ENCODE measurements around the gene VIPAS39.
A peak's percentile ranks its signal among the peaks of the same experiment; 100 is the strongest.
"Not testable (repeated sequence)": the region's sequence is repeated elsewhere in the genome, so short reads cannot be mapped to it uniquely, and the experiment has no call there.

Gene VIPAS39

DNA sequence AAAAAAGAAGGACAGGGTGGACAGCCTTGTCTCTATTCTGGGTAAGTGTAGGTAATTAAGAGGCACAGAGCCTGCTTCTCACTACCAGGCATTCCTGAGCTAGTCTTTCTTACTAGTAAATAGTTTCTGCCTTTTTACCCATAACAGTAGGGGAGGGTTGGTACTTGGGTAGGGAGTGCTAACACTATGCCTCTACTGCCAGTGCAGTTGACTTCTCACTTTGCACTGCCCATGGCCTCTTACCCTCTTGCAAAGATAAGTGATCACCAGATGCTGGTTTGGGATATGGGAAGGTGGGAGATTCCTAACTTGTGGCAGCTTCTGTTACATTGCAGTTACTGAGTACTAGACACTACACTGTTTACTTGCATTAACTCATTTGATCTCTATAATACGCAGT is 12.1 kb upstream of the VIPAS39 start:
- DNase-seq, result no peak

DNA sequence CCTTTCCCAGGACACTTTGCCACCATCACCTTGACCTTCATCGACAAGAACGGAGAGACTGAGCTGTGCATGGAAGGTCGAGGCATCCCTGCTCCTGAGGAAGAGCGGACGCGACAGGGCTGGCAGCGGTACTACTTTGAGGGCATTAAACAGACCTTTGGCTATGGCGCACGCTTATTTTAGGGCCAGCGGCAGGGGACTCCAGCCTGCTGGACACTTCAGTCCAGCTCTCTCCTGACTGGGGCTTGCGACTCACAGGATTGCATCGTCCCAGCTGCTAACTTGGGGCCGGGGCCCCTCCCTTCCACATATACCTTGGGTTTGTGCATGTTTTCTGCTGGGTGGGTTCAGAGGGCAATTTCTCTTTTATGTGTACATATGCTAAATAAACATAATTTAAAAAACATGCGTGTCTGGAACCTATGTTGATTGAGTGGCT is 11.7 kb upstream of the VIPAS39 start:
- no peak for DNase-seq

GRCh38 chr14:77467801-77468200 is 10.4 kb upstream of the VIPAS39 start:
- no peak for DNase-seq

- DNase-seq, result peak; percentile 33
Measured at GRCh38 chr14:77459072-77459723, 1.8 kb upstream of the VIPAS39 start.

- DNase-seq, result peak; percentile 45
Measured at GRCh38 chr14:77458249-77458950, 999 bp upstream of the VIPAS39 start.

- DNase-seq, result peak; percentile 63
Measured at GRCh38 chr14:77457115-77457521, 283 bp downstream of the VIPAS39 start.

GRCh38 chr14:77455966-77456640 is 1.3 kb downstream of the VIPAS39 start:
- DNase-seq, result no peak

DNA sequence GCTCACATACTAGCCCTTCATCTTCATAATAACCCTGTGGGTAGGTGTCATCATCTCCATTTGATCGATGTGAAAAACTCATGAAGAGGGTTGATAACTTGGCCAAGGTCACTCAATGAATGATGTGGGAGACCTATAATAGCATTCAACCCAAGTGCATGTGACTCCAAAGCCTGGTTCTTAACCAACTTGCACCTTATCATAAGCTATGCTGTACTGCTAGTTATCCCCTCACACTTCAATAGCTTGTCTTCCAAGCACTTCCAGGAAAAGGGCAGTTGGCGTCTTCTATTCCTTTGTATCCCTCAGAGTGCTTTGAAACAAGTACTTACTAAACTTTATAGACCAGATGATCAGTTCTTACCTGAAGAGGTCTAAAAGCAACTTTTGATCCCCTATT is 15.2 kb downstream of the VIPAS39 start:
- no peak for DNase-seq

DNA sequence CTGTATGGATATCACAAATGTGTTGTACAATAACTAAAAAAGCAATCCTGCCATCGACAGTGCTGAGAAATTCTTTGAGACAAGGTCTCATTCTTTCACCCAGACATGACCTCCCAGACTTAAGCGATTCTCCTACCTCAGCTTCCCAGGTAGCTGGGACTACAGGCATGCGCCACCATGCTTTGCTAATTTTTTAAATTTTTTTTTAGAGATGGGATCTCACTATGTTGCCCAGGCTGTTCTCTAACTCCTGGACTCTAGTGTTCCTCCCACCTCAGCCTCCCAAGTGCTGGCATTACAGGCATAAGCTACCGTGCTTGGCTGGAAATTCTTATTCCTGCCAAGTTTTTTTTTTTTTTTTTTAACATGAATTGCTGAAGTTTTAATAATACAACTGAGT is 17.5 kb downstream of the VIPAS39 start:
- DNase-seq, result no peak

GRCh38 chr14:77438596-77438995 is 18.8 kb downstream of the VIPAS39 start:
- no peak for DNase-seq

- DNase-seq, result no peak
Measured at GRCh38 chr14:77436042-77436441, 21.4 kb downstream of the VIPAS39 start.

DNA sequence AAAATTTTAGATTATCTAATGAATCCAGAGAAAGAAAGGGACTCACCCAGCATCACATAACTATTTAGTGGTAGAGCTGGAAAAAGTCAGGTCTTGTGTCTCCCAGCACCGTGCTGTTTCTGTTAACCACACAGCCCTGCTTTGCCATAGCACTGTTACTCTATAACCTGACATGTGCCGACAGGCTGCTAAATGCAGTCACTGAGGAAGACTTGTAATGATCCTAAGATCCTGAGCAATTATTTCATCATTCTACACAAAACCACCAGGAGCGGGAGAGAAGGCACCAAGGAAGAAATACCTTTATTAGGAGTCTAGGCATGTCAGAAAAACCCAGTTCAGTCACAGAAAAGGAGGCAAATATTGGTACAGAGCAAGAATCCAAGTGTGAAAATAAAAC is 31.0 kb downstream of the VIPAS39 start:
- no peak for DNase-seq

DNA sequence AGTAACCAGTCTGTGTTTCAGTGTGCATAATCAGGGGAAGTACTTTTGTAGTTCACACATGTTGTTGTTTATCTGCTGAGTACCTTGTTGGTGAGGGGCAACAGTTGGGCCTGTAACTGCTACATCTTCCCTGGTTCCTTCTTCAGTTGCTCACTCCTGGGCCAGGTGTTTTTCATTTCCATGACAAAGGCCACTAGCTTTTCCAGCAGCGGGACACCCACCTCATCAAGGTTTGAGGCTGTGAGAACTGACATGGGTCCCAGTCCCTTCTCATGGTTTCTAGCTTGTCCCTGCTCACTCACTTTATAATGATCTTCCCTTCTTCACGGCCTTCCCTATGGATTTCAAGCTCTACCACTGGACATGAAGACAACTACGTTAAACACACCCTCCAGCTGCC is 32.5 kb downstream of the VIPAS39 start:
- no peak for DNase-seq

GRCh38 chr14:77423423-77423822 is 34.0 kb downstream of the VIPAS39 start, which contains the start of gene NOXRED1:
NOXRED1 (minus strand) TSS chr14:77423523; CDS start chr14:77422889, 634 bp downstream.
- DNase-seq, result no peak

DNA sequence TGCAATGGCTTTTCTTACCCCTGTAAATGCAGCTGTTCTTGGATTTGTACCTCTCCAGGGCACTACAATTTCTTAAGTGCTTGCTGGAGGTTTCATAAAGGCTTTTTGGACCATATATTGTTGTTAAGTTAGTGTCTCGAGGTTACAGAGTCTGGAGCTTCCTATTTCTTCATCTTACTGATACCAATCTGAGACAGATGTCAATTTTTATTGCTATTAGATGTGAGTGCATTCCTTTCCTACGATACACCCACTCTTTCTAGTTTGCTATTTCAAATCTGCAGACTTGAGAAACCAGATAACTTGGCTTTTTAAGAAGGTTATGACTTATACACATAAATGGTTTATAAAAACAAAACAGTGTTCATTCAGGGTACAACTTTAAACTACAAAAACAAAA is 36.2 kb downstream of the VIPAS39 start:
- no peak for DNase-seq

DNA sequence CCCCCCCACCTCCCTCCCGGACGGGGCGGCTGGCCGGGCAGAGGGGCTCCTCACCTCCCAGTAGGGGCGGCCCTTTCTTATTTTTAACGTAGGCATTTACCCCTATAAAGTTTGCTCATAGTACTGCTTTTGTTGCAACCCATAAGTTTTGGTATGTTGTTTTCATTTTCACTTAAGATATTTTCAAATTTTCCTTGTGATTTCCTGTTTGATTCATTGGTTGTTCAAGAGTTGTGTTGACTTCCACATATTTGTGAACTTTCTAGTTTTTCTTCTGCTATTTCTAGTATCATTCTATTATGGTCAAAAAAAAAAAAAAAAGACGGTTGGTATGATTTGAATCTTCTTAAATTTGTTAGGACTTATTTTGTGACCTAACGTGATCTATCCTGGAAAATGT is 40.6 kb downstream of the VIPAS39 start:
- DNase-seq, result no peak

- DNase-seq, result not testable (repeated sequence)
Measured at GRCh38 chr14:77416098-77416497, 41.3 kb downstream of the VIPAS39 start.

DNA sequence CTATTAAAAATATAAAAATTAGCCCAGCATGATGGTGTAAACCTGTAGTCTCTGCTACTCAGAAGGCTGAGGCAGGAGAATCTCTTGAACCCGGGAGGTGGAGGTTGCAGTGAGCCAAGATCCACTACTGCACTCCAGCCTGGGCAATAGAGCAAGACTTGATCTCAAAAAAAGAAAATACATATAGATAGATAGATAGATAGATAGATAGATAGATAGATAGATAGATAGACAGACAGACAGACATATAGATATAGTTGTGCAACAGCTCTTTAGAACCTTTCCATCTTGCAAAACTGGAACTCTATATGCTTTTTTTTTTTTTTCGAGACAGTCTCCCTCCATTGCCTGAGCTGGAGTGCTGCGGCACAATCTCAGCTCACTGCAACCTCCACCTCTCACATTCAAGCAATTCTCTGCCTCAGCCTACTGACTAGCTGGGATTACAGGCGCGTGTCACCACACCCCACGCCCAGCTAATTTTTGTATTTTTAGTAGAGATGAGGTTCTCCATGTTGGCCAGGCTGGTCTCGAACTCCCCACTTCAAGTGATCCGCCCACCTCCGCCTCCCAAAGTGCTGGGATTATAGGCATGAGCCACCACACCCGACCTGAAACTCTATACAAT is 41.9 kb downstream of the VIPAS39 start:
- not testable (repeated sequence) for DNase-seq

DNA sequence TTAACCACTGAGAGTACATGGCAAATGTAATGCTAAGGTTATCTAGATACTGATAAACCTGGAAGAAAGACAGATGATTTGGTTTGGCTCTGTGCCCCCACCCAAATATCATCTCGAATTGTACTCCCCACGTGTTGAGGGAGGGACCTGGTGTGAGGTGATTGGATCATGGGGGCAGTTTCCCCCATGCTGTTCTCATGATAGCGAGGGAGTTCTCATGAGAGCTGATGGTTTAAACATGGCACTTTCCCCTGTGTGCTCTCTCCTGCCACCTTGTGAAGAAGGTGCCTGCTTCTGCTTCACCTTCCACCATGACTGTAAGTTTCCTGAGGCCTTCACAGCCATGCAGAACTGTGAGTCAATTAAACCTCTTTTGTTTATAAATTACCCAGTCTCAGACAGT is 48.3 kb downstream of the VIPAS39 start:
- DNase-seq, result no peak

DNA sequence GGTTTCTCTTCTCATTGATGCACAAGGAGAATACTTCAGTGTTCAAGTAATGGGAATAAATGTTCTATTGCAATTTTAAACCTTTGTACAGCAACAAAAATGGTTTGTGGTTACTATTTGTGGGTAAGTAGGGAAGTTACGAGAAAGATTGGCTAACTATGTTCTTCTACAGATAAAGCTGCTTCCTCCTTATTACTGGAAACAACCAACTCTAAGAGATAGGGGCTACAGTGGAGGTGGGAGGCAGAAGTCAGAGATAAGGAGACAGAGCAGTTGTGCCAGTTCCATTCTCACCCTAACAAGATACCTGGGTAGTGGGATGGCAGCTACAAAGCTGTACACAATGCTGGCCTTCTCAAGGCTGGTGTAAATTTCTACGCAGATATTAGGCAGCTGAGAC is 50.2 kb downstream of the VIPAS39 start:
- DNase-seq, result no peak

GRCh38 chr14:77406718-77407117 is 50.7 kb downstream of the VIPAS39 start:
- DNase-seq, result no peak

DNA sequence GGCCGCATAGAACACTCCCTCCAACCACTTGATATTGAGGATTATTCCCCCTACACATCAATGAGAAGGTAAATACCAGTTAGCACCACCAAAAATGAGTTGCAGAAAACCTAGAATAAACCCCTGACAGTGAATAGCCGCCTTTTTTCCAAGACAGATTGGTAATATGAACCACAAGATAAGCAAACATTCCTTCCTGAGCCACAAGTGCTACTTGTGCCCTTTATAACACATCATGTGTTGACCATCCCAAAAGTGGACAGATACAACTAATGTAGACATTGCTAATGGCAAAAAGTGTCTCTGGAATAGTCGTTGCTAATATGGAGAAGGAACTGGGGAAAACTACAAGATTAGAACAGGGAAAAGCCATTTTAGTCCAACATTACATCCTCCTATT is 51.3 kb downstream of the VIPAS39 start:
- no peak for DNase-seq

GRCh38 chr14:77403768-77404167 is 53.6 kb downstream of the VIPAS39 start:
- DNase-seq, result no peak

DNA sequence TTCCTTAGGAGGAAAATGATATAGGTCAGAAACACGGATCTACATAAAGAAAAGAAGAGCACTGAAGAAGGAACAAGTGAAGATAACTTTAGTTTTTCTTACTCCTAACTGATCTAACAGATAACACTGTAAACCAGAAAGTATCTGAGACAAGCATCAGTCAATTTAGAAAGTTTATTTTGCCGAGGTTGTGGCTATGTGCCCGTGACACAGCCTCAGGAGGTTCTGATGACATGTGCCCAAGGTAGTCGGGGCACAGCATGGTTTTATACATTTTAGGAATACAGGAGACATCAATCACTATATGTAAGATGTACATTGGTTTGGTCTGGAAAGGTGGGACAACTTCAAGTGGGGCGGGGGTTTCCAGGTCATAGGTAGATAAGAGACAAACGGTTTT is 57.2 kb downstream of the VIPAS39 start:
- no peak for DNase-seq

All from NCI-H748 treated with DMSO at 0.1 percent for 48 hours (cell line).